NCI-H524 treated with DMSO at 0.1 percent for 48 hours (cell line): ENCODE results near the gene CSNK1E.

Source experiments
- DNase-seq: peaks from one replicate; lab custom pipeline; 2025; lab: John Stamatoyannopoulos, UW

Gene CSNK1E

DNA sequence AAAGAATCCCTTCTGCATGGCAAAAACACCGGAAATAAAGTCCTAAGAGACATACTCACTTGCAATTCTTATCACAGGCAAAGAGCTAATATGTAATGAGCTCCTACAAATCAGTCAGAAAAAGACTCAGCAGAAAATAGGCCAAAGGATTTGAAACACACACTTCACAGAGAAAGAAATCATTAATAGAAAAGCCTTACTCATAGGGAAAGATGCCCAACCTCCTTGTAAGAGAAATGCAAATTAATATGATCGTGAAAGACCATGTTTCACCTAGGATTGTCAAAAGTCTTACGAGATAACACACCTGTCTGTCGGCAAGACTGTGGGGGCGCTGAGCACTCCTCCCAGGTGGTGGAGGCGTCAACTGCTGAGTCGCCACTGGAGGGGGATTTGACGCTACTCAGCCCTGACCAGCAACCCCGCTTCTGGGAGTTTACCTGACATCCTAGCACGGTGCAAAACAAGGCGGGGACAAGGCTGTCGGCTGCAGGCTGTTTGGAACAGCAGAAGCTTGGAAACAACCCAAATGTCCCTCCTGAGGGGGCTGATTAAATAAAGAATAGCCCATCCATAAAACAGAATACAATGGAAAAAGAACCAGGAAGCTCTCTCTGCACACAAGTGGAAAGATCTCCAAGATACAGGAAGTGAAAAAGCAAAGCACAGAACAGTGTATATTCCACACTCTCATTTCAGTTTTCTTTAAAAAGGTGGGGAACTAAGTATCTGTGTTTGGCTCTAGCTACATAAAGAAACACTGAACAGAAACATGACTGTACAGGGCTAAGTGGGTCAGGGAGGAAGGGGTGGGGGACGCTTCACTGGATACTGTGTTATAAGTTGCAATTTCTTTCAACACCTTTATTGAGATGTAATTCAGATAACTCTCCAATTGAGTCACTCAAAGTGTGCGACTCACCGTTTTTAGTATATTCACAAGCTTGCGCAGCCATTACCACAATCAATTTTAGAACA, 11.5 kb downstream of the CSNK1E start:
- no peak for DNase-seq

DNA sequence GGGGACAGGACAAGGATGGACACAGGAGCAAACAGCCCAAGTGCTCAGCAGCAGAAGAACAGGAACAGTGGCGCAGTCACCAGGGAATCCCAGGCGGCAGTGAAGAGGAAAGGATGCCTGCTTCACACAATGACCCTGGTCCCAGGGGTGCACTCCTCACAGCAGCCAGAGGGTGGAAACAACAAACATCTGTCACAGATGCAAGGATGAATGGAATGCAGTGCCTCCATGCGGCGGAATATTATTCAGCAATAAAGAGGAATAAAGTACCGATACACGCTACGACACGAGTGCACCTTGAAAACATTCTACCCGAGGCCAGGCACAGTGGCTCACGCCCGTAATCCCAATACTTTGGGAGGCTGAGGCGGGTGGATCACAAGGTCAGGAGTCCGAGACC, 12.7 kb downstream of the CSNK1E start:
- no peak for DNase-seq

DNA sequence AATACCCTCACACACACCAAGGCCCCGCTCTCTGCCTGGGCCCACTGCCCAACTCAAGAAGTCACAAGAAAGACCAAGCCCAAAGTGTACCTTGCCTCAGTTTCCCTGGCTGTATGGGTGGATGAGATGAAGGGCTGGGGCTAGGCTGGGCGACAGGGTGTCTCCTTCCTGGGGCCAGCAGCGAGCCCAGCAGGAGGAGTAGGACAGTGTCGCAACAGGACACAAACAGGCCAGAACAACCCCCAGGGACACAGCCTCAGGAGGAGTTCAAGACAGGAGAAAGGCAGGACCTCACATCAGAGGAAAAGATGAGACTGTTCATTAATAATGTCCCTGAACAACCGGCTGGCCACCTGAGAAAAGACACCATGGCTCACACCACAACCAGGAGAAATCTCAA, 13.3 kb downstream of the CSNK1E start:
- DNase-seq, result no peak

DNA sequence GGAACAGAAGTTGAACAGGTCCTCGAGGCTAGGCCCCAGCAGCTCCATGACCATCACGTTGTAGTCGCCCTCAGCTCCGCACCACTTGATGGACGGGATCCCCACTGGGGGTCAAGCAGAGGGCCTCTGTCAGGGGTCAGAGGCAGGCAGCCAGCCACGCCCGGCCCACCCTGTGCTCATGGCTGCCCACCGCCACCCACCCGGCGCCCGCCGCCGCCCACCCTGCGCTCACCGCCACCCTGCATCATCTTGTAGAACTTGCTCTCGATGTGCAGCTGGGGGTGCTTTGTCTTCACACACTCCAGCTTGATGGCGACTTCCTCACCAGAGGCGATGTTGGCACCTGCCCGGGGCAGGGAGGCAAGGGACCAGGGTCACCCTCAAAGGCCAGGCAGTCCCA, 14.3 kb downstream of the CSNK1E start:
- DNase-seq, result no peak

DNA sequence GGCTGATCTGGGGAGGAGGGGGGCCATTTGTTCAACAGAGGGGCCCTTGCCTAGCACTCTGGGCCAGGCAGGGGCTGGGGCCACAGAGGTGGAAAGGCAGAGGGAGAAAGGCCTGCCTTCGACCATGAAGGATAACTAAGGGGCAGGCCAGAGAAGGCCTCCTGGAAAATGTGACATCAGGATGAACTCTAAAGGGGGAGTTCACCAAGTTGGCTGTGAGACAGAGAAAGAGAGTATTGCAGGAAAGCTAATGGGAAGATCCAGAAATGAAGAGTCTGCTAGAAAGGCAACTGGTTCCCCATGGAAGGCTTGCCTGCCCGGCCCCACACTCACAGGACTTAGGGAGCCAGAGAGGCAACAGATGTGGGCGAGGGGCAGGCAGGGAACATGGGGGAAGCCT, 16.3 kb downstream of the CSNK1E start:
- no peak for DNase-seq

DNA sequence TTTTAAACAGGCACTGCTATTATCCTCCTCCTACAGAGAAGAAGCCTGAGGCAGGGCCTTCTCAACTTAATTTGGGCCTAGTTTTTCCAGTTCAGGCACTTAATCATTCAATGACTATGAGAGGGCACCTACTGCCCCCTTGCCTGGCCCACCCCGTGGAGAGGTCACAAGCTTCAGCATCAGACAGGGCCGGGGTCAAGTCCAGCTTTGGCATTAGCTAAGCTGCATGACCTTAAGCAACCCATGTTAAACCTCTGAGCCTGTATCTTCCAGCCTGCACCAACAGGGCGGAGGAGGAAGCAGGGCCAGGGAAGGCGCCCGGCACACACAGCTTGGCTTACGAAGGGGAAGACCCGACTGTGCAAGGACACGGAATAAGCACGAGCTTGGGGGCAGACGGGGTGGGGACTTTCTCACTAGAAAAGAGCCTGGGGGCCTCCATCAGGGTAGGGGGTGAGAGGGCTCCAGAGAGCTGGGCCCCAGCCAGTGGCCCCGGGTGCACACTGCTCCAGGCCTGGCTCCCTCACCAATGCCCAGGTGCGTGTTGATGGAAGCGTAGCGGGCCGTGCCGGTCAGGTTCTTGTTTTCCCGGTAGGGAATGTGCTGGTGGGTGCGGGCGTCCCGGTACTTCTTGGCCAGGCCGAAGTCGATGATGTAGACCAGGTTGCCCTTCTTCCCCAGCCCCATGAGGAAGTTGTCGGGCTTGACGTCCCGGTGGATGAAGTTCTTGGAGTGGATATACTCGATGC, 16.9 kb downstream of the CSNK1E start:
- no peak for DNase-seq

DNA sequence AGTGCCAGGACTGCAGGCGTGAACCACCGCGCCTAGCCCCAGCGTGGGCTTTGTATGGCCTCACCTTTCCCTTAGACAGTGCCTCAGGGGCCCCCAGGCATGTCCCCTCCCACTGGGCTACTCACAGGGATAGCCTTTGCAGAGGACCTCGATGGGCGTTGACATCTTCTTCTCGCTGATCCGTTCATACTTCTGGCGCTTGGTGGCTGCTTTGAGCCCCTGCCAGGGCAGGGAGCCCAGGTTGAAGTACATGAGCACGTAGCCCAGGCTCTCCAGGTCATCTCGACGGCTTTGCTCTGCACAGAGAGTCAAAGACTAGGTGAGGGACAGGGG, 17.5 kb downstream of the CSNK1E start:
- no peak for DNase-seq

DNA sequence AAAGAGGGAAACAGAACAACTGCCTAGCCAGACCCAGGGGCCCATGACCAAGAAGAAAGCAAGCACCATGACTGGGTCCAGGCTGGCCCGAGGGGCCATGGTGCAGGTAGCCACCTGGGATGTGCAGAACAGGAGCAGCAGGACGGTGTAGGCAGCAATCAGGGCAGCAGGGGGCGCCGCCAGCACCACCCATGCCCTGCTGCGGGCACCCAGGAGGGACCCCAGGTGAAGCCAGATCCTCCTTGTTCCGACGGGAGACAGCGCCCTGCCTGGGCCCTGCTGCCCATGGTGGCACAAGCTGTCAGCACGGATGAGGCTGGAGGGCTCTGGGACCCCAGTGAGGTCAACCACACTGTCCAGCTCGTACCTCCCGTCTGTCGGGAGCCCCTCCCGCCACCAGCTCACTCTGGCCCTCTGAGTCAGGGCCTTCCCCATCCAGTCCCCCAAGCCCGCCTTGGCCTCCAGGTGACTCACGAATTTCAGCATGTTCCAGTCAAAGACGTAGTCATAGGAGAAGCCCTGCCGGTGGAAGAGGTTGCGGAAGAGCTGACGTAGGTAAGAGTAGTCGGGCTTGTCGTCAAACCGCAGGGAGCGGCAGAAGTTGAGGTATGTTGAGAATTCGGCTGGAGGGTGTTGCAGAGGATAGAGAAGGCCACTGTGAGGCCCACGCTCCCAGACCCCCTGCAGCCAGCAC, 18.8 kb downstream of the CSNK1E start:
- no peak for DNase-seq

DNA sequence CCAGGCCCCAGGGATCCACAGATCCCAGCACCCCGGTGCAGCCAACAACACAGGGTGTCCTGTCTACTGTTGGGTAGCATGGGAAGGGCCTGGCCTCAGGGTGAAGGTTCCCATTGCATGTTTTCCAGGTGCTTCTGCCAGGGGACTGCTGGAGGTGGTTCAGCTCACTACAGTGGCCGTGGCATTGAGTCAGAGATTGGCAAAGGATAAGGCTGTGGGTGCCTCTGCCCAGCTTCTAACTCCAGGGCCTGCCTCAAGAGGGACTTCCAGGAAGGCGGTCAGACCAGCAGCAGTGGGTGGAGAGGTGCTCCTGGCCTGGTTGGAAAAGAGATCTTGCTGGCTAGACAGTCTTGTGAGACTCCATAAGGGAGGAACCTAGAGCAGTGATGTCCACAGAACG, 20.9 kb downstream of the CSNK1E start:
- DNase-seq, result no peak

DNA sequence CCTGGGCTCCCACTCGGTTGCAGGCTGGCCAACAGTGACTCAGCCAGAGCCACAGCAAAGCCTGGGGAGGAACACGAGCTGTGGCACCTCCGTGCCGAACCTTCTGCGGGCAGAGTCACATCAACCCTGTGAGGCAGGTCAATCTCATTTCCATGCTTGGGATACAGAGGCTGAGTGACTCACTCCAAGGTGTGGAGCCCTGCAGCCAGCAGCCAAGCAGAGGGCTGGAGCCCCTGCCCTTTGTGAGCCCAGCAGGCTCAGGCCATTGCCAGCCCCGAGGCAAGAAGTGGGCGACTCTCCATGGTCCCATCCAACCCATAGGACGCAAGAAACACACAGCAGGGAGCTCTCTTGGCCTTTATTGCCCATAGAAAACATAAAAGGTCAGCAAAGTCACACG, 21.4 kb downstream of the CSNK1E start:
- DNase-seq, result no peak

DNA sequence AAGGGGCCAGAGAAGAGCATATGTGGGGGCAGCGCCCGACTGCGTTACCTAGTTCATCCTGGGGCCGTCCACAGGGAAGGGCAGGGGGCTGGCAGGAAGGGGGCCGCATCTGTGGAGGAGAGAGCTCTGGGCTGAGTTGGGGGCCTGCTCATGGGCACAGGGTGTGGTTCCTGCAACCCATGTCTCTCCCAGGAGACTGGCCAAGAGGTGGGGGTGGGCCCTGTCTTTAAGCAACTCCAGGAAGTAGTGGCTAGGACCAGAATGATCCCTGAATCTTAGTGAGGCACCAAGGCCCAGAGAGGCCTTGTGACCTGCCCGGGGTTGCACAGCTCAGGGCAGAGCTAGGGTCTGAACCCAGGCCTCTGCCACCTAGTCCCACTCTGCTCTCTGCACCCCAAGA, 21.9 kb downstream of the CSNK1E start:
- no peak for DNase-seq

DNA sequence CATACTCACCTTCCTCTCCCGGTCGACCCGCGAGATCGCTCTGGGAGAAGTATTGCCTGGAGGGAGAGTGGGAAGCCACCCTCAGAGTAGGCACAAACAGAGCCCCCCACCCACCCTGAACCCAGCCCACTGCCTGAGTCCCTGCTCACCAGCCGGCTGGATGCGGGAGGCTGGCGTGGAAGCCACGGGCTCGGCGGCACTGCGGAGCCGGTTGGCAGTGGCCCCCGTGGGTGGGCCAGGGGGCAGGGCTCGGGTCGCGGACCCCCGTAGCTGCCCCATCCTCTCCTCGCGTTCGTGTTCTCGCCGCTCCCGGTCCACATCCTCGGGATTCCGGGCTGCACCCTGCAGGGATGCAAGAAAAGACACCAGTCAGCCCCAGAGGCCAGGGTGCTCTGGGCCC, 23.0 kb downstream of the CSNK1E start:
- DNase-seq, result no peak

DNA sequence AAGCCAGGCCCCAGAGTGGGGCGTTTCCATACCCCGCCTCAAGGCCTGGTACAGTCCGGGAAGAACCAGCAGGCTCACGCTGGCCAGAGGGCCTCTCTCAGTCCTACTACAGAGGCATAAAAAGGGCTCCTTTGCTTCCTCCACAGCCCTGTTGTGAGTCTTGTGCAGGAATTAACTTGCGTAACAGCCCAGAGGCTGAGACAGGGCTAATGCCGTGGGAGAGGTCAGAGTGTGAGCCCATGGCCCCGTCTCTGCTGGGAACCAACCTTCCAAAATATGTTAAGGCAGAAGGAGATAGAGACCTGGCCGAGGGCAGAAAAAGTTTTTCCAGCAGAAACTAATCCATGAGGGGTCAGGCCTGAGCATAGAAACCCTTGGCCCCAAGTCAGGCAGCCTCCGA, 24.5 kb downstream of the CSNK1E start:
- no peak for DNase-seq

DNA sequence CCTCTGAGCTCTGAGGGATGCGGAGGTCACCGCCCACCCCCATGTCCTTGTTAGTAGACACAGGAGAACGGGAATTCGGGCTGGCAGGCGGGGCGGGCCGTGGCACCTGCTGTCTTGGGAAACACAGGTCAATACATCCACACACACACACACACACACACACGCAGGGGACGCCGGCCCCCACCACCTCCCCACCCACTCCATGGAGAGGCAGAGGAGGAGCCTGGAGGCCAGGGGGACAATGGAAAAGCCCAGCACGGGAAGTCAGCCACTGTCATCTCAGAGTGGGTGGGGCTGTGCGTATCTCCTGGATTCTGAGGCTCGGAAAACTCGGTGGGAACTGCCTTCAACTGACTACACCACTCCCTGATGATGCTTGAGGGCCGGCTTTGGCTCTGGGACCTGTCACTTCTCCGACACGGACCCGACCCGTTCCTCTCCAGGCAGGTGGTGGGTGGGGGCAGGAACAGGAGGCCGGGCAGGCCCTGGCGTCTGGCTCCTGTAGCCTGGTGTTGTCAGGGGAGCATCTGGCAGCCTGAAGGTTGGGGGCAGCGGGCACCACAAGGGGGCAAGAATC, 25.9 kb downstream of the CSNK1E start:
- peak; percentile 27 for DNase-seq

DNA sequence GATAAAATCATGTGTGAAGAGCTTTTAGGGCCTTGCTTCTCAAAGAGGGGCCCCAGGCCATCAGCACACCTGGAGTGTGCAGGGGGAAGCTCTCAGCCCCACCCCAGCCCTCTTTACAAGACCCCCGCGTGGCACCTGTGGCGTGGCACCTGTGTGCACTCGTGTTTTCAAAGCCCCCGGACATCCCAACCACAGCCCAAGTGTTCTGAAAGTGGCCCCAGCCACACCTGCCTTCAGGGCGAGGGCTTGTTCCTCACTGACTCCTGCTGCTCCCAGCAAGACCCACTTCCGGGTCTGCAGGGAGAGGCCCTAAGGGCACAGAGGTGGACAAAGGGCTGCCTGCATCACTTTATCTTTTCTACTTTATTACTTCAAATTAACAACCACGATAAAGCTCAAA, 26.9 kb downstream of the CSNK1E start:
- no peak for DNase-seq

DNA sequence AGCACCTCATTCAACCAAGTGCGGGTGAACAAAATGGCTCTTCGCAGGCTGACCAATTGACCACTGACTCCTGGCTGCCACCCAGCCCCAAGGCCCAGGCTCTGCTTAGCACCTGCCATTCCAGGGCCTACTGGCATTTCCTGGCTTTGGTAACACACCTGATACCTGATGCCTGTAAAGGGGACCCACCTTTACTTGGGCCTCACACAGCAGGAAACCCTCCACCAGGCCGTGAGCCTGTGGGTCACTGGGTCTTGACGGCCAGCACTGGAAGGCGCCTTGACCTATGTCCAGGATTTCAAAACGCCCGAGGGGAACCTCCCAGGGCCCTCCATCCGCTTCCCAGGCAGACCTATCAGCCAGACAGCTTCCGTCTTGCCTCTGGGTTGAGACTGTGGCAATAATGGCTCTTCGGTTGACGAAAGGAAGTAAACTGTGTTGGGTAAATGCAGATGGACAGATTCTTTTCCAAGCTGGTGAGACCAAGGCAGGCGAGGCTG, 27.6 kb downstream of the CSNK1E start:
- no peak for DNase-seq

DNA sequence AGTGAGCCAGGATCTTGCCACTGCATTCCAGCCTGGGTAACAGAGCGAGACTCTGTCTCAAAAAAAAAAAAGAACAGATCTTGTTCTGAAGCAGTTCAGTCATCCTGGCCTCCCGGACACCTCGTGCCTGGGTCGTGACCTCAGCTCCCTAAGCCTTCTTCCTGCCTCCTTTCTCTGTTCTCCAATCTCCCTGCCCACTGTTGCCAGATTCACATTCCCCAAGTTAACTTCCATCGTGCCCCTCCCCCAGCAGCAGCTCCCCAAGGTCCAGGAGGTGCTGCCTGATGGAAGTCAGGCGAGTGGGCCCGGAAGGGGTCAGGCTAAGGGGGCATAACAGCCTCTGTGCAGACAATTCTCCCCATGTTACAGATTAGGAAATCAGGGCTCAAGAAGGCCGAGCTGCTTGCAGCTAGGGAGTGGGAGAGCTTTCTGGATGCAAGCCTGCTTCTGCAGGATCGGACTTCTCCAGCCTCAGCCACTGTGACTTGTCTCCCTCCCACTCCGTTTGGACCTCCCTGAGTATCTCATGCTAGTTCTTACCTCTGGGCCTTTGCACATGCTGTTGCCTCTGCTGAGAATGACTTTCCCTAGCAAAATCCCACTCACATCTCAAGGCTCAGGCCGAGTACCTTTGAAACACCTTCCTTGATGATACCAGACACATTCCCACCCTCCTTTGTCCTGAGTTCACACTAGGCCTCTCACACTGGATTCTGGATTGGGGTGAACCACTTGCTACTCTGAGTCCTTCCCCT, 30.1 kb downstream of the CSNK1E start:
- no peak for DNase-seq

DNA sequence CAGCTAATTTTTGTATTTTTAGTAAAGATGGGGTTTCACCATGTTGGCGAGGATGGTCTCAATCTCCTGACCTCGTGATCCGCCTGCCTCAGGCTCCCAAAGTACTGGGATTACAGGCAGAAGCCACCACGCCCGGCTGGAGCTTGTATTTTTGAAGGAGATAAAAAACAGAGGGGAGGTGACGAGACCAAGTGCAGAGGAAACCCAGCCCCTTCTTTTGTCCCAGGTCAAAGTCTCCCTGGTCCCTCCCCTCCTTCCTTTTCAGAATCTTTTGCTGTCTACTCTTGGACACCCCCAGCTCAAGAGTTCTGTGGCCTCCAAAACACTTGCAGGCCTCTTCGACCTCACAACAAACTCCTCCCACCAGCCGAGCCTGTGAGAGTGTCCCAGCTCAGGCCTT, 32.2 kb downstream of the CSNK1E start:
- no peak for DNase-seq

DNA sequence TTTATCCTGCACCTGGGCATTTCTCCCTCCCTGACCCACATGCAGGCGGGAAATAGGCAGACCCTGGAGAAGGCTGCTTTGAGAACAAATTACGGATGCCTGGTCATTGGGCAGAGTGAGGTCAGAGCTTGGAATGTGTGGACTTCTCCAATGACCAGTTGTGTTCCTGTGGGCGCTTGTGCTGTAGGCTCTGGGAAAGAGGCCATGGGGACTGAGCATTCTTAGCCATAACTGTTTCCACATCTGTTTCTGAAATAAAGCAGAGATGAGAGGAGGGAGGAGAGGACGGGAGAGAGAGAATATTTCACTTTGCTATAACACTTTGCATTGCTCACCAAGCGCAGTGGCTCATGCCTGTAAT, 33.2 kb downstream of the CSNK1E start:
- DNase-seq, result no peak

DNA sequence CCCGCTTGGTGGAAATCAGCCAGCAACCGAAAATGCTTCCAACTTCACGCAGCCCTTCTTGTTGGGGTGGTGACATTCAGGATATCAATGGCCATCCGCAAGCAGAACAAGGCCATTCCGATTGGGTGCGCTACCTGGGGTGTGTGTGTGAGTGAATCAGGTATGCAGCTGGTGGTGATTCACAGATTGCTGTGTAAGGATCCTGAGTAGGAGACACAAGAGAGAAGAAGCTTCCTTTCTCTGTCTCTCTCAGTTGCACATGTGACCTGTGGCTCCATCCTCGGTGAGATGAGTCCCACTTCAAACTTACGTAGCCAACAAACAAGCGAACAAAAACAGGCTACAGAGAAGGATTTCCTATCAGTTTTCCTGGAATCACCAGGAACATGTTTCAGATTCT, 34.8 kb downstream of the CSNK1E start:
- no peak for DNase-seq

DNA sequence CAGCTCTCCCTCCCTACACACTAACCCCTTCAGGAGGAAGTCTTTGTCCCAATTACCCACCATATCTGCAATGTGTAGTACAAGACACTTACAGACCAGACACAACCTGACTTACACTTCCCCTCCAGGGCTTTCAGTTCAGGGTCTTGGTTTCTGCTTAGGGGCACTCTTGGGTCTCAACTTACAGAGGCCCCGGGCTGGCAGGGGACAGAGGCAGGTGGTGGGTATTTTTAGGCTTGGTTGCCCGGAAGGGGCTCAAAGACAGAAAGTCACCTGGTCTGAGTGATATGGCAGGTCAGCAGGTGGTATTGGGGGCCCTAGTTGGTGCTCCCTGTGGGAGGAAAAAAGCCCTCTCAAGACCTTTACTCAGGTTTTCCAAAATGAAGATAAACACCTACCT, 41.1 kb downstream of the CSNK1E start:
- no peak for DNase-seq
